HUDEP-2 (cell line): Measurements from ENCODE around the gene UGT2B10.
A peak's percentile ranks its signal among the peaks of the same experiment; 100 is the strongest.
"Not testable (repeated sequence)": the region's sequence is repeated elsewhere in the genome, so short reads cannot be mapped to it uniquely, and the experiment has no call there.

ENCODE experiments used
- DNase-seq, 76 experiments: peaks; one replicate each; lab custom pipeline; 2025; ENCODE audit not compliant: unreplicated experiment in 76 of 76; lab: John Stamatoyannopoulos, UW

Gene UGT2B10

DNA sequence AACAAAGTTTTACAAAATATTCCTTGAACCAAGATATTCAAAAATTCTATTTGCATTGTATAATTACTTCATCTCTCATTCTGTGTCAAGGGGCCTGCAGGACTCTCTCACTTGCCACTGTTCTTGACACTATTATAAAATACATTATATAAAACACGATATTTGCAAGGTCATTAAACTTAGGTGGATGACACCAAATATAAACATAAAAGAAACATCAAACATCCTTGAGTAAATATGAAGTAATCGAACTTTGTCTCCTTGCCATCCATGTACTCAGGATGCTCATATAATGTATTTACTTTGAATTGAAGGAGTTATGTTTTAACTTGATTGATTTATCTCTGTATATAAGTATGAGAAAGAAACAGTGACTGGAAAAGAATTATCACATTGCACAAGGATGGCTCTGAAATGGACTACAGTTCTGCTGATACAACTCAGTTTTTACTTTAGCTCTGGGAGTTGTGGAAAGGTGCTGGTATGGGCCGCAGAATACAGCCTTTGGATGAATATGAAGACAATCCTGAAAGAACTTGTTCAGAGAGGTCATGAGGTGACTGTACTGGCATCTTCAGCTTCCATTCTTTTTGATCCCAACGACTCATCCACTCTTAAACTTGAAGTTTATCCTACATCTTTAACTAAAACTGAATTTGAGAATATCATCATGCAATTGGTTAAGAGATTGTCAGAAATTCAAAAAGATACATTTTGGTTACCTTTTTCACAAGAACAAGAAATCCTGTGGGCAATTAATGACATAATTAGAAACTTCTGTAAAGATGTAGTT is at the start of gene UGT2B10:
UGT2B10 (plus strand) TSS at position 378 of the 793 bp plus-strand sequence; CDS start at position 404, 26 bp downstream.
- DNase-seq = not testable (repeated sequence)

DNA sequence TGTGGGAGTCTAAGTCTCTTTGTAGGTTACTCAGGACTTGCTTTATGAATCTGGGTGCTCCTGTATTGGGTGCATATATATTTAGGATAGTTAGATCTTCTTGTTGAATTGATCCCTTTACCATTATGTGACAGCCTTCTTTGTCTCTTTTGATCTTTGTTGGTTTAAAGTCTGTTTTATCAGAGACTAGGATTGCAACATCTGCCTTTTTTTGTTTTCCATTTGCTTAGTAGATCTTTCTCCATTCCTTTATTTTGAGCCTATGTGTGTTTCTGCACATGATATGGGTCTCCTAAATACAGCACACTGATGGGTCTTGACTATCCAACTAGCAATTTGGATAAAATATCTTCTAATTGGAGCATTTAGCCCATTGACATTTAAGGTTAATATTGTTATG is 44.0 kb upstream of the UGT2B10 start:
- not testable (repeated sequence) for DNase-seq

- DNase-seq = no peak
Measured at GRCh38 chr4:68773699-68774098, 42.1 kb upstream of the UGT2B10 start.

- DNase-seq = no peak
Measured at GRCh38 chr4:68780232-68780631, 35.6 kb upstream of the UGT2B10 start.

DNA sequence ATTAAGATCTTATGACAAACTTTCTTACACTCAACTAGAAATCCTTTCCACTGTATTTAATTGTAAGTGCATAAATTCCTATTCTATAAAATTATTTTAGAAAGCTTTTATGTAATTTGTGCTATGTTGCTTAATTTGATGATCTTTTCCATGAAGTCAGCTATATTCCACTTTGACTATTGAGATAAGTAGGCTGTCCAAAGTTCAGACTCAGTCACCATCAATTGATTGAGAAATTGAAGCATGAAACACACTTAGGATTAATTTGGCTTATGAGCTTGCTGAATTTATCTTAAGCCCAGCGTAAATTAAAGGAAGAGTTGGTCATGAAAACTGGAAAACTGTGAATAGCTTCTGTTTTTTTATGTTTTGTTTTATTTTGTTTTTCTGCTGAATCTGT is 18.7 kb upstream of the UGT2B10 start:
- DNase-seq = no peak

DNA sequence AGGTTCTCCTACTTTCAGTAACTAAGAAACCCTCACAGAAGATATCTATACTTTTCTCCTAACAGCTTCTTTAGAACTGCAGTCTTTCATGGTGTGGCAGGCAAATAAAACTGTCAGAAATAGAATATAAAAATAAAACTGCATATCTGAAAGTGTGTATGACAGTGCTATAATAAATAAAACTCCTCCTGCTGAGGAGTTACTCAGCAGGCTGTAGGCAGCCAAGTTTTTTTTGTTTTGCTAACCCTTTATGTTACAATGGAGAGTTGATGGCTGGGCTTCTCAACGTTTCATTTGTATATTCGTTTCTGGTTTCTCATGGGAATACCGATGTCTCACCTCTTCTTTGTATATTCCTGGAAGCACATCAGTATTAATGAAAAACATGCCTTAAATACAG is 18.2 kb upstream of the UGT2B10 start:
- DNase-seq = no peak

DNA sequence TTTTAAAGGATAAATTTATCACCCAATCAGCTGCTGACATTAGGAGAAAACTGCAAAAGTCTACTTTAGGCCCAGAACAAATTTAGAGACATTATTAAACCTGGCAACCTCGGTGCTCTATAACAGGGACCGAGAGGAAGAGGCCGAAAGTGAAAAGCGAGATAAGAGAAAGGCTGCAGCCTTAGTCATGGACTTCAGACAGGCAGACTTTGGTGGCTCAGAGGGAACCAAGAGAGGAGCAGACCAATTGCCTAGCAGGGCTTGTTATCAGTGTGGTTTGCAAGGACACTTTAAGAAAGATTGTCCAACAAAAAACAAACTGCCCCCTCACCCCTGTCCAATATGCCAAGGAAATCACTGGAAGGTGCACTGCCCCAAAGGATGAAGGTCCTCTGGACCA is 12.8 kb upstream of the UGT2B10 start:
- no peak for DNase-seq

GRCh38 chr4:68808060-68808459 is 7.7 kb upstream of the UGT2B10 start:
- no peak for DNase-seq

DNA sequence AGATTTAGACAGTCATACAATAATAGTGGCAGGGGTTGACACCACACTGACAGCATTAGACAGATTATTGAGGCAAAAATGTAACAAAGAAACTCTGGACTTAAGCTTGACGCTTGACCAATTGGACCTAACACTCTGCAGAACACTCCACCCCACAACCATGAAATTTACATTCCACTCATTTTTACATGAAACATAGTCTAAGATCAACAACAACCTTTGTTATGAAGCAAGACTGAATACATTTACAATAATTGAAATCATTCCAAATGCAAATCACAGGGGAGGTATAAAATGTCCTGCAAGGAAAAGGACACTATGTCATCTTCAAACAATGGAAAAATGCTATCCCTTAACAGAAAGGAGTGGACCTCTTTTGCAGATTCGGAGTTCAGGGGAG is 4.9 kb upstream of the UGT2B10 start:
- no peak for DNase-seq

GRCh38 chr4:68816410-68817265 is 844 bp downstream of the UGT2B10 start:
- not testable (repeated sequence) for DNase-seq

GRCh38 chr4:68817386-68817785 is 1.6 kb downstream of the UGT2B10 start:
- DNase-seq = no peak

DNA sequence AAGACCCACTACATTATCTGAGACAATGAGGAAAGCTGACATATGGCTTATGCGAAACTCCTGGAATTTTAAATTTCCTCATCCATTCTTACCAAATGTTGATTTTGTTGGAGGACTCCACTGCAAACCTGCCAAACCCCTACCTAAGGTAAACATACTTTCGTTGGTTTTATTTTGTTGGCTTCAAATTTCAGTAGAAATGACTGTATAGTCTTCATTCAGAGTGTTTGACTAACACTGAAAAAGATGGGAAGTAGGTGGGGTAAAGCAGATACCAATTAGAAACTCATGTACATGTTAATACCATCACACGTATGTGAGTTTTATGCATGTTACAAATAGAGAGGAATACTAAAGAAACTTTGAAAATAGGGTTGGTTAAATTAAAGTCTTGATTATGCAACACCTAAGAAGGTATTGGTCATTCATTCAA is 2.3 kb downstream of the UGT2B10 start:
- not testable (repeated sequence) for DNase-seq

DNA sequence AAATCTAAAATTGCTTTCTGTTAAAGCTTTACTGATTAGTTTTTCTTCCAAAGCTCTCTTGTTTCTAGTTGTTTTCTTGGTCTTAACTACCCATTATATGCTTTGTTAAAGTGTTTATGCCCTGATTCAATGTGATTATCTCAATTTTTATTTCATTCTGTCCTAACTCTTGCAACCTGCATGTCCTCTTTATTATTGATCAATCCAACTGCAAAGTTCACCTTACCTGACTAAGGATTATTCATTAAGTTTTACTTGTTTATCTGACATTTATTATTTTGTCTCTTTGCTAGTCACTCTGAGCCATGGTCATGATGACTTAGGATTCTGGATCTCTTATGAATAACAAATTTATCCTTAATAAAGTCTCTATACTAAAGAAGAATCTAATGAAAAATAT is 15.8 kb downstream of the UGT2B10 start:
- no peak for DNase-seq

DNA sequence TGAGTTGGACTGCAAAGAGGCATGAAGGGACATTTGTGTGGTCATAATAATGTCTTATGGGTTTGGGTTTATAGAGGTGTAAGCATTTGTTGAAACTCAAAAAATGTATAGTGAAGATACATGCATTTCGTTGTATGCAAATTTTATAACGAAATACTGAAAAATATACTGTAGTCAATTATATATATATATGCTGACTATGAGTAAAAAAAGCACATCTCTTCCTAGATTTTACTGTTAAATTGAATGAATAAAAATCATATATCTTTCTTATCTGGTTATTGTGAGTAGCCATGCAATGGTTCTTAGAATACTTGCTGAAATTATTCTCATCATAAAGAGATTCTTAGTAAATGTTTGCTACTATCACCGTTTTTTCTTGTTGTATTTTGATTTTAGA is 34.5 kb downstream of the UGT2B10 start:
- no peak for DNase-seq

- DNase-seq = no peak
Measured at GRCh38 chr4:68855771-68856170, 40.0 kb downstream of the UGT2B10 start.

DNA sequence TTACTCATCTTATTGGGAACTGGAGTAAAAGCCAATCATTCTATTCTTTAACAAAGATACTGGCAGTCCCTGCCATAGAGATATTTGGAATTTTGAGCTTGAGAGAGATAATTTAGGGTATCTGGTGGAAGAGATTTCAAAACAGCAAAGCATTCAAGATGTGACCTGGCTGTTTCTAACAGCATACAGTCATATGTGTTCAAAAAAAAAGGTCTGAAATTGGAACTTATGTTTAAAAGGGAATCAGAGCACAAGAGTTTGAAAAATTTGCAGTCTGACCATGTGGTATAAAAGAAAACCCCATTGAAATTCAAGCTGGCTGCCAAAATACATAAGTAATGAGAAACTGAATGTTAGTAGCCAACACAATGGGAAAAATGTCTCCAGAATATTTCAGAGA is 42.2 kb downstream of the UGT2B10 start:
- no peak for DNase-seq

- no peak for DNase-seq
Measured at GRCh38 chr4:68859655-68860054, 43.9 kb downstream of the UGT2B10 start.

DNA sequence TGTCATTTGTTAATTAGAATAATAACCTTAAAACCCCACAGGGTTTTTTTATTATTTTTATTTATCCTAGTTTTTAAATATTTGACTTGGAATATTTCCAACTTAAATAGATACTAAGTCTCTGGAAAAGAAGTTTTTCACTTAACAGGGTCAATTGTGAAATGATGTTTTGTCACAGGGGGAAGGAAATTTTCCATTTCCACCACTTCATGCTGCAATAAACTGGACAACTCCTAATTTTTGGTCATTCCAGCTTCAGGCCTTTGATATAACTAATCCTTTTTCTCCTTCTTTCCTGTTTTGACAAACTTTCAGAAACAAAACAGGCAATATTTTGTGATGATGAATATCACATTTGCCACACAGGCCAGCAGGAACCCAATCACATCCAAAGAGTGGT is 45.3 kb downstream of the UGT2B10 start:
- DNase-seq = no peak

- peak in 71 of 76 experiments; percentile 7 to 90 (median 48) for DNase-seq
Measured at GRCh38 chr4:68864438-68865187, 48.8 kb downstream of the UGT2B10 start.

GRCh38 chr4:68865188-68865638 is 49.4 kb downstream of the UGT2B10 start:
- no peak for DNase-seq

DNA sequence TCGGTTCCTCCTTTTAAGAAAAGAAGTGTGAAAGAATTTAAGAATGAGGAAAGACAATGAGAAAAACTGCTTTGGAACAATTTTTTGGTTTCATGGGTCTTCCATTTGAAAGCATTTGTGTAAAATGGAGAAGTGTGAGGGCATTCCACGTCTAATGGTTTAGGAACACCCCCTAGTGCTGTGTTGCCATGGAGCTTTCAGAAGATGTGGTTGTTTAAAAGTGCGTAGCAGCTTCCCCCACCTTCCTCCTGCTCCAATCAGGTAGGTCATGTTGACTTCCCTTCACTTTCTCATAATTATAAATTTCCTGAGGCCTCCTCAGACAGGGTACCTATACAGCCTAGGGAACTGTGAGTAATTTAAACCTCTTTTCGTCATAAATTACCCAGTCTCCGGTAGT is 50.0 kb downstream of the UGT2B10 start:
- no peak for DNase-seq
